ENCODE results near the gene EHD1. TPM values are rescaled to one million over a fixed set of nuclear protein-coding genes. Genes with fewer than 3 reads are reported as not detected.

EHD1 gene
- total RNA-seq, 1 experiment from 2014 or later = 64.8 TPM

DNA sequence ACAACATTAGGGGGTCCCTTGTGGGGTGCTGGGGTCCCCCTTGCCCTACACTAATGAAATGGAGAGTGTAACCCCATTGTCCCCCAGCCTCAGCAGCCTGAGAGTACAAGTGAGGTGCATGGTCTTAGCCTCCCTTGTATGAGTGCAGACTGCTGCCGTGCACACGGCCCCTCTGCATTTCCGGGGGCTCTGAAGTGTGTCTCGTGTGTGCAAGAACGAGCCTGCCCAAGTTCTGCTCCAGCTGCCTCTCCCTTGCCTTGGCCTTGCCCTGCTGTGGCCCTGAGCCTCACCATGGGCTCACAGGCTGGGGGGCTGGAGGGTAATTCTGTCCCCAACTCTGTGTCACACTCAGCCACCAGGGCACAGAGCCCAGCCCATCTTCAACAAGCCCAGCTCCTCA is 5.2 kb upstream of the EHD1 start:
- Histone ChIP-seq H3K36me3 (no peaks in the 10 kb centered on the region), H3K9me3 (no peaks in the 10 kb centered on the region), H3K4me3 (no peak overlapping the region), H3K27me3 (no peaks in the 10 kb centered on the region)
- no peak for DNase-seq

DNA sequence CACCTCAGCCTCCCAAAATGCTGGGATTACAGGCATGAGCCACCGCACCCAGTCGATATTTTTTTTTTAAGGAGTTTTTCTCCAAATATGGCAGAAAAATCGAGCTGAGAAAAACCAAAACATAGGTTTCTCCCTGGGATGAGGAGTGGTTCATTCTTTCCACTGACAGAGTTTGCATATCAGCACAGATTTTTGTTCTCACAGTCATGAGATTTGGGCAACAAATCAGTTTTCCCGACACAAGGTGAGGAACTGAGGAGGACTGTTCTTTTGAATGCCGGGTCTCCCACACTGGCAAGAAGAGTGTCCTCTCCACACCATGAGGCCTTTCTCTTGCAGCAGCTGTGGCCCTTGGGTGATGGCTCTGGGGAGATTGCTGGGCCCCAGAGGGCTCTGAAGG is 3.8 kb upstream of the EHD1 start:
- no peak for DNase-seq

DNA sequence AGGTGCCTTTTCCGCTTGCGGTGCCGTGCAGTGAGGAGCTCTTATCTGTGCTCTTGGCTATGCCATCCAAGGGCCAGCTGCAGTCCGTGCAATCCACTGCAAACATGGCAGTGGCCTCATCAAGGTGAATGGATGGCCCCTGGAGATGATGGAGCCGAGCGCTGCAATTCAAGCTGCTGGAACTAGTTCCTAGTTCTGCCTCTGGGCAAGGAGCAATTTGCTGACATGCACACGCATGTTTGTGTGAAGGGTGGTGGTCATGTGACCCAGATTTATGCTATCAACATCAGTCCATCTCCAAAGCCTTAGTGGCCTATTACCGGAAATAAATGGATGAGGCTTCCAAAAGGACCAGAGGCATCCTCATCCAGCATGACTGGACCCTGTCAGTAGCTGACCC is 3.1 kb upstream of the EHD1 start:
- no peak for DNase-seq
- Histone ChIP-seq H3K36me3 (peaks cover 7% of the 10 kb centered on the region), H3K4me3 (no peak overlapping the region), H3K9me3 (no peaks in the 10 kb centered on the region), H3K27me3 (no peaks in the 10 kb centered on the region)

More for the DNA sequence above, 3.8 kb upstream of the EHD1 start:
- Histone ChIP-seq H3K9me3 (no peaks in the 10 kb centered on the region), H3K27me3 (no peaks in the 10 kb centered on the region), H3K36me3 (no peaks in the 10 kb centered on the region), H3K4me3 (no peak overlapping the region)

DNA sequence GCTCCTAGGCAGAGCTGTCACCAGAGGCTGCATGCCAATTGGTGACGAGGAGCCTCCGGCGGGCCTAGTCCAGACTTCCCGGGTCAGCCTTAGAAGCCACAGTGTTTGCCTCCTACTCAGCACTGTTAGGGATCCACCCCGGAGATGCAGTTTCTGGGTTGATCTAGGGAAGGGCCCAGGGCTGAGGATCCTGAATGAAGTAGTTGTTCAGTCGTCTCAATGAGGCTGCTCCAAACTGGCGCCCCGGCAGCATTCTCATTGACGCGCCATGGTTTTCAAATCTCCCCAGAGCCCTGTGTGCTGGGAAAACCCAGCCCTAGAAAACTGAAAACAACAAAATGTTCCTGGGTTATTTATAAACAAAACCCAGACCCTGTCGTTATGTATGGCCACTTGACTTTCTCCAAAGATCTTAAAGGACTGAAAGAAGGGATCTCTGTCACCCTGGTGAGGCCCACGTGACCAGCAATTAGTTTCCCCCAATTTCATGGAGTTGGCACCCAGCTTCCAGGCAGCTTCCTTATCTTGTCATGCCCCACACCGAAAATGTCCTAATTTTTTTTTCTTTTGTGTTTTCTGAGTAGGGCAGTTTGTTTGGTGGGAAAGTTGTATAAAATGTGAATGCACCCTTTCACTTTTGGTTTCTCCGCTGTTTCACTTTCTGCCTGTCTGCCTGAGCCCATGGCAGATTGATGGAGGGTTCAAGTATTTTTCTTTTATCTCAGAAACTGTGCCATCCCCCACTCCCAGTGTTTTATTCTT is 2.0 kb upstream of the EHD1 start:
- H3K36me3 ChIP-seq = peaks cover 16% of the 10 kb centered on the region
- no peak for DNase-seq
- H3K9me3 ChIP-seq = no peaks in the 10 kb centered on the region
- no peaks in the 10 kb centered on the region for H3K27me3 ChIP-seq
- H3K4me3 ChIP-seq = no peak overlapping the region

DNA sequence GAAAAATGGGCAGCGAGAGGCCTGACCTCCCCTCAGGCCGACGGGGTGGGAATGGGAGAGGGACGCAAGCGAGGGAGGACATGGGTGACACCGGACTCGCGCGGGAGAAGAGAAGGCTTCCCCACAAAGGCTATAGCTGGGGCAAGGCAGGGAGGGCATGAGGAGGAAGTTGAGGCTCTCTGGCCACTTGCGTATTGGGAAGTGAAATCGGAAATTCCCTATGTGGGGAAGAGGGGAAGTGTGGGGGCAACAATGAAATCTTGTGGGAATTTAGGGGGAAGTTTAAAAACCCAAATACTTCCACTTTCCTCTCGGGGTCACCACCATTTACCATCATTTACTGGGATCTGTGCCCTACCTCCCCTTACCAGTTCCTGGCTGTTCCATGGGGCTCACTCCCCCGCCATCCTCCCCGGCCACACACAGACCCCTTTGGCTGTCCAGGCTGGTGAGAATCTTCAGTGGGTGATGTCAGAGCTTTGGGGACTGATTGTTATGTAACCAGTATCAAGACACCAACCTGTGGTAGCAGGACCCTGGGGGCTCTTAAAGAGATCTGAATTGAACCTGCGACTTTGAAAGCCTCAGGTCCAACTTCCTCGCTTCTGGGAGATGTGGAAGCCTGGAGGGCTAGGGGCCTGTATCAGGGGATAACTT is 951 bp upstream of the EHD1 start:
- no peaks in the 10 kb centered on the region for H3K27me3 ChIP-seq
- H3K9me3 ChIP-seq = no peaks in the 10 kb centered on the region
- DNase-seq = no peak
- peak overlapping the region; percentile 92 for H3K4me3 ChIP-seq
- peaks cover 26% of the 10 kb centered on the region for H3K36me3 ChIP-seq

DNA sequence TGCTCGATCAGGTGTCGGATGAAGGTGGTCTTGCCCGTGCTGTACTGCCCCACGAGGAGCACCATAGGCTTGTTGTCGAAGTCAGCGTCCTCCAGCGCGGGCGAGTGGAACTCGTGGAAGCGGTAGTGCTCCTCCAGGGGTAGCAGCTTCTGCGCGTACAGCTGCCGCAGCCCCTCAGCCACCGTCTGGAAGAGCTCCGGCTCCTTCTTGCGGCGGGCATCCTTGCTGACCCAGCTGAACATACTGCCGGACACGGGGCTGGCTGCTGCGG is 263 bp downstream of the EHD1 start:
- H3K4me3 ChIP-seq = peak overlapping the region; percentile 92
- no peaks in the 10 kb centered on the region for H3K9me3 ChIP-seq
- H3K27me3 ChIP-seq = no peaks in the 10 kb centered on the region
- H3K36me3 ChIP-seq = peaks cover 35% of the 10 kb centered on the region
- no peak for DNase-seq

DNA sequence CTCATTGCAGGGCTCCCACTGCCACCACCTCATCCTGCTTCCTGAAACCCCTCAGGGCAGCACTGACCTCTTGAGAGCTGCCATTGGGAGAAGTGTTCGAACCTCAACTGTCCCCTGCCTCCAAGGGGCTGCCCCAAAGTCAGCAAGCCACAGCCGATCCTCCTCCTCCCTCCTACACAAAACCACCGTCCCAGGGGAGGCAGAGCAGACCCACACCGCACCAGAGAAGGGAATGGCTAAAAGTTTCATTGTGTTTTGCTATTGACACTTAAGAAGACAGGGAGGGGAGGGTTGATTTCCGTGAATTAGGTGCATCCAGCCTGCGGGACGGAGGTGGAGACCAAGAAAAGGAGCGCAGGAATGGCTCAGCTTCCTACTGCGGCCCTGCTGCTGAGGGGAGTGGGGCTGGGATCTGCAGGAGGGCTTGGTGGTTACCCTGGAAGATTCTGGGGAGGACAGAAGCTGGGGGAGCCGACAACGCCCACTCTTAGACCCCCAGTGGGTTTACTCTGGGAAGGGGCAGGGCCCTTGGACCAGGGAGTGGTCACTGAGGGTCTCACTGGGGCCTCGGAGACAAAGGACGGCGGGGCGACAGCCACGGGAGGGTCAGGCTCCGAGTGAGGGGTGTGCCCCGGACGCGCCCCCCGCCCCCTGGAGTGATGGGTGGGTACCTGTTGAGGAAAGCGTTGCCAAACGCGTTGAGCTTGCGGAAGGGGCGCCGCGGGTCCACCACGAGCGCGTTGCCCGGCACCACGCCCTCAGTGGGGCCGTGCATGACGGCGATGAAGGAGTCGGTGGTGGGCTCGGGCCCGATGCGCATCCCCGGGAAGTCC is 815 bp downstream of the EHD1 start:
- Histone ChIP-seq H3K4me3 (peak overlapping the region; percentile 92), H3K36me3 (peaks cover 40% of the 10 kb centered on the region), H3K27me3 (no peaks in the 10 kb centered on the region), H3K9me3 (no peaks in the 10 kb centered on the region)
- DNase-seq = no peak

DNA sequence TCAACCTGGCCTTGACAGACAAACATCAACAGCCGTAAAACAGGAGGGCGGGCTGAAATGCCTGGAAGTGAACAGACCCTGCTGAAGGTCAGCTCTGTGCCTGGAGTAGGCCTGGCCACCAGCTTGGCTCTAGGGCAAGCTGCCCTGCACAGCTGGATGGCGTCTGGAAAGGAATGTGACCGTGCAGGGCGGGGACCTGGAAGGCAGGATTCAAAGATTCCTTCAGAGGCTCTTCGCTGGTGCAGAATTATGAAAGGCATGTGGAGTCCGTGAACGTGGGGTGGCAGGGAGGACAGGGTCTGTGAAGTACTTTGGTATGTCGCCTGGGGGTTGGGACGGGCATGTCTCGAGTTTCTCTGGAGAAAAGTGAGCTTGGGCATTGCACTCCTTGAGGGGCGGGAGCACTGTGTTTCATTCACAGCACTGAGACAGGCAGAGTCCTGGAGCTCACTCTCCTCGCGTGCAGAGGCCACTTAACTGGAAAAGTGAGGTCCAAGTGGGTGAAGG is 1.5 kb downstream of the EHD1 start:
- H3K9me3 ChIP-seq = no peaks in the 10 kb centered on the region
- no peaks in the 10 kb centered on the region for H3K27me3 ChIP-seq
- DNase-seq = peak; percentile 44
- peaks cover 44% of the 10 kb centered on the region for H3K36me3 ChIP-seq
- peak overlapping the region; percentile 92 for H3K4me3 ChIP-seq

DNA sequence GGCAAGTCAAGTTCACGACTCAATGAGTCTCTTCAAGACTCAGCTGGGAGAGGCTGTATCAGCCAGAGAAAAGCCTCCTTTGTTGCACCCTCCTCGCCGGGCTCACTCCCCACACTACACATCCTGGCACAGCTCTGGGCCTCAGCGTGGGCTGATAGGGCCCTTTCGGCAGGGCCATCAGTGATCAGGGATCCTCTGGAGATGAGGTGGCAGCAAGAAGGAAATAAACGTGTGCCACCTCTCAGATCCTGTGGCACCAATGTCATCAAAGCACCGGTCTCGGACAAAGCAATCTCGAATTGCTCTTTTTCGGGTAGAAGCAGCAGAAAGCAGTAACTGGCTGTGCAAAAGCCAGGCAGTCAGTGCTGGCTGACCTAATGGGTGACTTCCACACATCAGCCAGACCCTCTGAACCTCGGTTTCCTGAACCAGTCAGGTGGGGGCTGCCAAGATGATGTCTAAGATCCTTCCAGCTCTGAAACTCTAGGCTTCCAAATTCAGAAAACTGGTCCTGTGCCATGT is 2.1 kb downstream of the EHD1 start:
- H3K36me3 ChIP-seq = peaks cover 50% of the 10 kb centered on the region
- H3K9me3 ChIP-seq = no peaks in the 10 kb centered on the region
- no peaks in the 10 kb centered on the region for H3K27me3 ChIP-seq
- H3K4me3 ChIP-seq = peak overlapping the region; percentile 92
- DNase-seq = no peak

DNA sequence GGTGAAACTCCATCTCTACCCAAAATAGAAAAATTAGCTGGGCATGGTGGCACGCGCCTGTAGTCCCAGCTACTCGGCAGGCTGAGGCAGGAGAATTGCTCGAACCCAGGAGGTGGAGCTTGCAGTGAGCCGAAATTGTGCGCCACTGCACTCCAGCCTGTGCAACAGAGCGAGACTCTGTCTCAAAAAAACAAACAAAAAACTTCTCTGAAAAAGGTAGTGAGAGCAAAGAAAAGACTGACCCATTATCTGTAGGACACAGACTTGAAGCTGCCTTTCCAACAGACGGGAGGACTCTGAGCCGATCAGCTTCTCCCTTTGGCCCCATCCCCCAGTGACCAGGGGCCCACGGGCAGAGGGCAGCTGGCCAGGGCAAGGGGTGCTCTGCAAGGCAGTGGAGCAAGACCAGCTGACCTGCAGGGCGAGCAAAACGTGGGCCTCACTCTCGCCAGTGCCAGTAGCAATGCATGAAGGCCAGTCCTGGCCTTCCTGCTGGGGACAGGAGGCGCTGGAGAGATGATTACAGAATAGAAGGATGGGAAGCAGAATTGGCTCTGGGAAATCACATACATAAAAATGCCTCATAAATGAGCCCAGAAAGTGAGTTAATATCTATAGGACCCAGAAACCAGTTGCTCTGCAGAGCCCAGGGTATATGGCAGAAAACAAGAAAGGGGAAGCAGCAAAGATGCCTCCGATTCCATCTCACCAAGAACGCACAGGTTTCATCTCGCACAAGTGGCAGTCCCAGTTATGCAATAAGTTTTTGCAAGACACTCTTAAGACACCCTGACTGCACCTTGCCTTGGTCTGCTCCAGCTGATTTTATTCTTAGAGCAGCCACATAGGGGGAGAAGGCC is 2.8 kb downstream of the EHD1 start:
- no peak for DNase-seq
- Histone ChIP-seq H3K36me3 (peaks cover 53% of the 10 kb centered on the region), H3K4me3 (peak overlapping the region; percentile 92), H3K9me3 (no peaks in the 10 kb centered on the region), H3K27me3 (no peaks in the 10 kb centered on the region)

DNA sequence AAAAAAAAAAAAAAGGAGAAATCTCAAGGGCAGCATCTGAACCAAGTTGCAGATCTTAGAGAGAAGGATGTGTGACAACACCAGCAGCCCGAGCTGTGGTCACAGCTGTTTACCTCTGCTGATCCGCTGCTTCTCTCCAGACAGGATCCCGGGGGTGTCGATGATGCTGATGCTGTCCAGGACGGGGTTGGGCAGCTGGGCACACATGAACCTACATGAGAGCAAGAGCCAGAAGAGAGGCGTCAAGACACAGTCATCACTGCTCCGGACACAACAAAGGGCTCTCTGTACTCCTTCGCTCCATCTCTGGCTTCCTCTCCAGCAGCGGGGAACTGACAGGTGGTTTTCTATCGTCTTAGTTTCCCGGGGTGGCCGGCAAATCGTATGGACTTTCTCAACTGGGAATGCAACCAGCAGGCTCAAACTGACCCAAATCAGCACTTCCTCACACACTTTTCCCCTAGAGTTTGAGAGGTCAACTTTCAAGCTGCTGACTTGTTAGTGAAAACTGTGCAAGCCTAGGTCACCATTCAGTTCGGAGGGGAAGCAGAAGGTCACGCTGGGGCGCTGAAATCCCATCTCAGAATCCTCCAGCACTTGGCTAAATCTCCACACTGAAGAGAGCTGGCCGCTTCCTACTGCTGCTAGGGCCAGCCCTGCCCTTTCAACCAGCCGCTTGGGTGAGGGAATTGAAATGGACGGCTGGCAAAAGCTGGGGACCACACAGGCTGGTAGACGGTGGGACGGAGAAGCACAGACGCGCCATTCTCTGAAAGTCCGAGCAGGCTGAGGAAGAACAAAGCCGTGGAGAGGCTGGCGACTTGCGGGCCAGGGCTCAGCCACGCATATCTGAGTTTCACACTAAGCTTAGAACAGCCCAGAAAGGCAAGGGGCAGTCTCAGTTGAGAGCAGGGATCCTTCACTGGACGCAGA is 3.8 kb downstream of the EHD1 start:
- H3K36me3 ChIP-seq = peaks cover 53% of the 10 kb centered on the region
- DNase-seq = no peak
- no peaks in the 10 kb centered on the region for H3K9me3 ChIP-seq
- H3K27me3 ChIP-seq = no peaks in the 10 kb centered on the region
- no peak overlapping the region for H3K4me3 ChIP-seq

DNA sequence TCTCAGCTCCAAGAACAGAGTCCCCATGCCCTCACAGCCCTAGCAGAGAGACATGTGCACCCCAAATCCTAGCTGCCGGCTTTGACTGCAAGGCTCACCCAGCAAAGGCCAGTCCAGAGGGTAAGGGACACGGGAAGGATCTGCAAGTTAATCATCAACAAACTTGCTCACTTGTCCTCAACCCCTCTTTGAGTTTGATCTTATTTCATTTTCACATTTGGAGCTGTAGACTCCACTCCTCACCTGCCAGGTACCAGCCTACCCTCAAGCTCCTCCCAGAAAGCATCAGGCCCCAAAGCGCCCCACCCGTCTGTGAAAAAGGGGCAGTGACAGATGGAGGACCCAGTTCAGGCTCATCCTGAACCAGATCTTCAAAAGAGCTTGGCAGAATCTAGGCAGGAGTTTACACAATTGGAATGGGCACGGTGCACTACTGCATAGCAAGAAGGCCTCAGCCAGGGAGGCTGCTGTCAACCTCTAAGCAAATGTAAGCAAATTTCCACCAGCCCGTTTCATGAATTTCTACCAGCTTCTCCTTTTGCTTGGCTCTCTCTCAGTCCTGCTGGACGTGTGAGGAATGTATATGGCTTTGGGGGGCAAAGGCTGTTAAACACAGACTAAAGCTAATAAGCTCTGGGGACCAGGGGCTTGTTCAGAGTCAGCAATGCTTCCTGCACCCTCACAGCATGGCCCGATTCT is 5.5 kb downstream of the EHD1 start:
- no peaks in the 10 kb centered on the region for H3K27me3 ChIP-seq
- no peak for DNase-seq

DNA sequence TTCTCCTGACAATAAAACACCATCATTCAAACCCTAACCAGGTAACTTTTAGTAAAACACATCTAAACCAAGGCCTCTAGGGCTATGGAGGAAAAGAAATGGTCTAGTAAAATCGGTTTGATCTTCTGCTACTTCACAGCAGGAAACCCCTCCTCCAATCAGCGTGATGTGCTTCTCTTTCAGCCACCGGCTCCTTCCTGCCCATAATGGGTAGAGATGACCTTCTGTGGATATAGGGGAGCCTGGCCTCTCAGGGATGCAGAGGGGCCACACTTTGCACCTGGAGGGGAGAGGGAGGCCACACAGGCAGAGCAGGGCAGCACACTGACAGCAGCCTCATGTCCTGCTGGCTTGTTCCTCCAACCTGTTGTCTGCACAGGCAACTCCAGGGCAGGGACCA is 6.9 kb downstream of the EHD1 start:
- no peaks in the 10 kb centered on the region for H3K27me3 ChIP-seq
- H3K36me3 ChIP-seq = peaks cover 60% of the 10 kb centered on the region
- DNase-seq = no peak
- no peak overlapping the region for H3K4me3 ChIP-seq
- no peaks in the 10 kb centered on the region for H3K9me3 ChIP-seq

More for the DNA sequence above, 5.5 kb downstream of the EHD1 start:
- Histone ChIP-seq H3K4me3 (no peak overlapping the region), H3K9me3 (no peaks in the 10 kb centered on the region), H3K36me3 (peaks cover 60% of the 10 kb centered on the region)

DNA sequence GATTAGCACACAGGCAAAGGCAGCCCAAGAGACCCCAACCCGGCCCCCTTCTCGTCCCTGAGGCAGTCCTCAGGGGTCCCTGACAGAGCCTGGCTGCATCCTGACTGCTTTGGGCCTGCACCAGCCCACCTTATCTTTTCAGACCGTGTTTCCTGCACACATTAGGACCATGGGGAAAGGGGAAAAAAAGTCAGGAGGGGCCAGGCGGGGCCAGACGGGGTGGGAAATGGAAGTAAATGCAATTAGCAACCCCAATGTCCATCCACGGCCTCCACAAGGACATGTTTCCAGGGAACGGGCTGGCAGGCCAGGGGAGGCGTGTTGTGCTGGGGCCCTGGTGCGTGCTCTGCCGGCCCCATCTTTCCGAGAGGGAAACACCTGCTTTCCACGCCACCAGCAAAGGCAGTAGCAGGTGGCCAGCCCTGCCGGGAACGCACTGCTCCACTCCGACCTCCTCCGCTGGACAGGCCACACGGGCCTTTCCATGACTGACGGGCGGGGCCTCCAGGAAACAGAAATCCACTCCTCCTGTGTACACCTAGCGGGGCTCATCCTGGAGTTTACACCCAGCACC is 7.4 kb downstream of the EHD1 start:
- Histone ChIP-seq H3K9me3 (no peaks in the 10 kb centered on the region), H3K36me3 (peaks cover 60% of the 10 kb centered on the region), H3K4me3 (no peak overlapping the region), H3K27me3 (no peaks in the 10 kb centered on the region)
- DNase-seq = no peak

All from MG63 (cell line).